ENCODE results near the gene TAF10. TPM values are rescaled to one million over a fixed set of nuclear protein-coding genes. Genes with fewer than 3 reads are reported as not detected.

TAF10 gene
- polyA plus RNA-seq, 1 experiment, result 205 TPM

DNA sequence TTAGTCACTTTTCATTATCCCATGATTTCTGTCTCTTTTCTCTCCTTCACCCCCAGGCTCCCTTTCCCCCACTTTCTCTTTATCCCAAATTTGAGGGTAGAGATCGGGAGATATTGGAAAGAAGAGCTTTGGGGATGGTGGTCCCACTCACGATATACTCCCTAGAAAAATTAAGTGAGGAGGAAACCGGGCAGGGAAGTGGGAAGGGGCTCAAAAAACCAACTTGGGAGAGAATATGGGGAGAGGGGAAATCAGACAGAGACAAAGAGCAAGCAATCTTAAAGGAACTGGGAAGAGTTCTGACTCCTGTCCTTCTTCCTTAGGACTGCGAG is 44.5 kb upstream of the TAF10 start:
- peak overlapping the region; percentile 44 for H3K4me3 ChIP-seq (ENCODE audit: low read depth, low read length)
- DNase-seq (ENCODE audit: low read depth), result no peak
- CTCF ChIA-PET, result interaction anchor here (1.3 to 1.4 kb wide), 2 partner anchors 15 to 126 kb away, joined by 3 to 4 read pairs; no protein-coding TSS in a partner anchor

DNA sequence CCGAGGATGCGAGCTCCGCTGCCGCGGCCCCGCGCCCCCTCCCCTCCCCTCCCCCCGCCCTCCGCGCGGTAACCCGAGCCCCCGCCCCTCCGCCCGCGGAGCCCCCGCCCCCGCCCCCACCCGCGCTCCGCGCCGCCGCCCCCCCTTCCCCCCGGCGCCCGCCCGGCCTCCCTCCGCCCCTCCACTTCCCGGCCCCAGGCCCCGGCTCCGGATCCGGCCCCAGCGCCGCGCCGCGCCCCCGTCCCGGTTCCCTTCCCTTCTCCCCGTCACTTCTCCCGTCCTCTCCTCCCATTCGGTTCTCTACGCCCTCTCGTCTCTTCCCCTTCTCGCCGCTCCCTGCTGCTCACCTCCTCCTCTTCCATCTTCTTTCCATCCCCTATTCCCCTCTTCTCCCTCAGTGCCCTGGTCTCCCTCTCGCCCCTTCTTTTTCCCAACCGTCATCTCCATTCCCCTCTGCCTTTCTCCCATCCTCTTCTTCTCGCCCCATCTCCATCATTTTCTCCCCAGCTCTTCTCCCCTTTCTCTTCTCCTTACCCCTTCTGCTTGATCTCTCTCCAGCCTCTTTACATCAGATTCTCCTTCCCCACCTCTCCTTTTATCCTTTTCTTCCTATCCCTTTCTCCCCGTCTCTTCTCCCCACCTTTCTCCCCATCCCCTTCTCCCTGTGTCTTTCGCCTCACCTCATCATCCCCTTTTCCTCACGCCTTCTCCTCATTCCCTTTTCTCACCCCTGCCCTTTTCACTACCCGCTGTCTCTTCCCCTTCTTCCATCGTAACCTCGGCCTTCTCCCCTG is 44.0 kb upstream of the TAF10 start, which contains the start of gene DCHS1:
Gene DCHS1, minus strand, starts transcription at position 20 of the 794 bp plus-strand sequence. CDS start 14,196 bp downstream, outside the sequence.
- peak within 1 kb of the TSS; percentile 44 for H3K4me3 ChIP-seq (ENCODE audit: low read depth, low read length)
- TF ChIP-seq, protein P1, sequence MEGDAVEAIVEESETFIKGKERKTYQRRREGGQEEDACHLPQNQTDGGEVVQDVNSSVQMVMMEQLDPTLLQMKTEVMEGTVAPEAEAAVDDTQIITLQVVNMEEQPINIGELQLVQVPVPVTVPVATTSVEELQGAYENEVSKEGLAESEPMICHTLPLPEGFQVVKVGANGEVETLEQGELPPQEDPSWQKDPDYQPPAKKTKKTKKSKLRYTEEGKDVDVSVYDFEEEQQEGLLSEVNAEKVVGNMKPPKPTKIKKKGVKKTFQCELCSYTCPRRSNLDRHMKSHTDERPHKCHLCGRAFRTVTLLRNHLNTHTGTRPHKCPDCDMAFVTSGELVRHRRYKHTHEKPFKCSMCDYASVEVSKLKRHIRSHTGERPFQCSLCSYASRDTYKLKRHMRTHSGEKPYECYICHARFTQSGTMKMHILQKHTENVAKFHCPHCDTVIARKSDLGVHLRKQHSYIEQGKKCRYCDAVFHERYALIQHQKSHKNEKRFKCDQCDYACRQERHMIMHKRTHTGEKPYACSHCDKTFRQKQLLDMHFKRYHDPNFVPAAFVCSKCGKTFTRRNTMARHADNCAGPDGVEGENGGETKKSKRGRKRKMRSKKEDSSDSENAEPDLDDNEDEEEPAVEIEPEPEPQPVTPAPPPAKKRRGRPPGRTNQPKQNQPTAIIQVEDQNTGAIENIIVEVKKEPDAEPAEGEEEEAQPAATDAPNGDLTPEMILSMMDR (IDR thresholded peaks at IDR 0.05; ENCODE audit: insufficient read depth, low read depth, low read length), result no peak
- POLR2A ChIA-PET, result interaction anchor here (0.6 kb wide), 1 partner anchor 9 kb away, joined by 5 read pairs; no protein-coding TSS in a partner anchor
- DNase-seq (ENCODE audit: low read depth), result no peak
- no peaks in the 10 kb centered on the region for H3K36me3 ChIP-seq (ENCODE audit: control insufficient read depth, insufficient read depth, low read length)
- H3K27me3 ChIP-seq (ENCODE audit: control insufficient read depth, insufficient read depth, low read length), result peaks cover 2% of the 10 kb centered on the region
- CTCF ChIA-PET, result no interaction called here

More for the DNA sequence above, 44.5 kb upstream of the TAF10 start:
- Histone ChIP-seq H3K36me3 (ENCODE audit: control insufficient read depth, insufficient read depth, low read length) (no peaks in the 10 kb centered on the region), H3K27me3 (ENCODE audit: control insufficient read depth, insufficient read depth, low read length) (peaks cover 2% of the 10 kb centered on the region)
- TF ChIP-seq, protein P1 (IDR thresholded peaks at IDR 0.05; ENCODE audit: insufficient read depth, low read depth, low read length), result no peak
- POLR2A ChIA-PET, result interaction anchor here (1.0 kb wide), 1 partner anchor 26 kb away, joined by 5 read pairs; no protein-coding TSS in a partner anchor

DNA sequence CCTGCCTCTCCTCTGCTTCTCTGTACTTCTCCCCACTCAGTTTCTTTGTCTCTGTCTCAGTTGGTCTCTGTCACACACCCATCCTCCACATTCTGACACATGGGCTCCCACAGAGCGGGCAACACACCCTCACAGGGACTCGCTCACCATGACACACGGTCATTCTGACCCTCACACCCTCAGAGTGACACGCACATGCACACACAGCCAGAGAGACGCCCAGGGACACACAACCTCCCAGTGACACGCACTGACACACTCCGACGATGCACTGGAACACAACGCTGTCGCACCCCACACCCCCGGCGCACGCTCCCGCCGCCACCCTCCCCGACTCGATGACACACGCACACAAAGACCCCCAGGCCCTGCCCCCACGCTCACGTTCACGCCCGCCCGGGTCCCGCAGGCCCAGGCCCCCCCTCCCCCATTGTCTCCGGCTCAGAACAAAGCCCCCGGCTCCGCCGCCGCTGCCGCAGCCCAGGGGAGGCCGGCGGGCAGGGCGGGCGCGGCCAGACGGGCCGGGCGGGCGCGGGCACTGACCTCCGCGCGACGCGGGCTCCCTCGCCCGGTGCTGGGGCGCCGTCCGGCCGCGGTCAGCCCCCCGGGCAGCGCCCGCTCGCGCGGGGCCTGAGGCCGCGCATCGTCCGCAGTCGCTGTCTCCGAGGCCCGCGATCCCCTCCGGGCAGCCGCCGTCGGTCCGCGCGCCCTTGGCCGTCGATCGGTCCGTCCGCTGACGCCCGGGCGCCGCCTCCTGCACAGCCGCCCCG is 43.2 kb upstream of the TAF10 start:
- no peak for DNase-seq (ENCODE audit: low read depth)
- Histone ChIP-seq H3K4me3 (ENCODE audit: low read depth, low read length) (peak overlapping the region; percentile 44), H3K36me3 (ENCODE audit: control insufficient read depth, insufficient read depth, low read length) (no peaks in the 10 kb centered on the region), H3K27me3 (ENCODE audit: control insufficient read depth, insufficient read depth, low read length) (peaks cover 2% of the 10 kb centered on the region)
- ChIA-PET POLR2A (interaction anchor here (0.6 kb wide), 1 partner anchor 9 kb away, joined by 5 read pairs; no protein-coding TSS in a partner anchor), CTCF (interaction anchor here (0.6 kb wide), 1 partner anchor 20 kb away, joined by 4 read pairs; no protein-coding TSS in a partner anchor)
- TF ChIP-seq, protein P1 (IDR thresholded peaks at IDR 0.05; ENCODE audit: insufficient read depth, low read depth, low read length), result no peak

DNA sequence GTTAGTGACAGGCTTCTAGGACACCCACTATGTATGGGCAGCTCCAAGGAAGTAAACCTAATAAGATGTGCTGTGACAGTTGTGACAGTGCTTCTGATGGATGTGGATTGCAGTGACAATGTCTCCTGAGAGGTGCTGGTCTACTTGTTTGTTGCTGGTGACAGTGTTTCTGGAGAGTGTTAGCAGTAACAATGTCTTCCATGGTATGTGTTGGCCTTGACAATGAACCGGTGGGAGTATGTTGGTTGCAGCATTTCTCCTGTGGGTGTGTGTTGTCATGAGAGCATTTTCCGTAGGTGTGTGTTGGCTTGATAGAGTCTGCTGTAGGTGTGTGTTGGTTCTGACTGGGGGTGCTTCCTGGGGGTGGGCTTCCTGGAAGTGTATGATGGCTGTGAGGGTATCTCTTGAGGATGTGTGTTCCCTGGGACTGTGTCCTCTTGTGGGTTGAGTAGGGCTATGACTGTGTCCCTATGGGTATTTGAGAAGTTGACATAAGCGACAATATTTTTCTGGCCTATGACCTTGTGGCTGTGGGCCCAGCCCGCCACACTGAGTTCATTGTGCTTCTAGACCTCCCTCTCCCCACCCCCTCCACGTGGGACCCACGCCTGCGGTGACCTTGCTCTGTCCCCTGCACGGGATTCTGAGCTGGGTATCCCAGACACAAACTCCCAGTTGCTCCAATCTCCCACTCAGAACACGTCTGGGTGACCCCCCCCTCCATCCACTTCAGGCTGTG is 42.4 kb upstream of the TAF10 start:
- Histone ChIP-seq H3K27me3 (ENCODE audit: control insufficient read depth, insufficient read depth, low read length) (peaks cover 2% of the 10 kb centered on the region), H3K4me3 (ENCODE audit: low read depth, low read length) (peak overlapping the region; percentile 44), H3K36me3 (ENCODE audit: control insufficient read depth, insufficient read depth, low read length) (no peaks in the 10 kb centered on the region)
- ChIA-PET CTCF (interaction anchor here (0.6 kb wide), 1 partner anchor 21 kb away, joined by 4 read pairs; no protein-coding TSS in a partner anchor), POLR2A (no interaction called here)
- no peak for DNase-seq (ENCODE audit: low read depth)
- TF ChIP-seq, protein P1 (IDR thresholded peaks at IDR 0.05; ENCODE audit: insufficient read depth, low read depth, low read length), result no peak

All from BJ (cell line).